Measurements from ENCODE around the gene EHD3.
"Not testable (repeated sequence)": the region's sequence is repeated elsewhere in the genome, so short reads cannot be mapped to it uniquely, and the experiment has no call there.

- TF ChIP-seq KLF6 (CRISPR knock-in tag; IDR thresholded peaks at IDR 0.05); NFATC3 (CRISPR knock-in tag; IDR thresholded peaks at IDR 0.05); ZNF382 (CRISPR knock-in tag; IDR thresholded peaks at IDR 0.05; ENCODE audit: borderline replicate concordance); TOE1 (CRISPR knock-in tag; IDR thresholded peaks at IDR 0.05): not testable (repeated sequence)
These were observed 49.4 kb downstream of the EHD3 start for GRCh38 chr2:31283193-31283919.

Measured in HepG2 (cell line).